M059J (cell line): ENCODE measurements around the gene RAF1. TPM values are rescaled to one million over a fixed set of nuclear protein-coding genes. Genes with fewer than 3 reads are reported as not detected.
"Not testable (repeated sequence)": the region's sequence is repeated elsewhere in the genome, so short reads cannot be mapped to it uniquely, and the experiment has no call there.

ENCODE experiments used
- DNase-seq: peaks from one replicate; pipeline ENCODE4 v3.0.0-alpha.2; 2012; ENCODE audit warnings: low read depth
- total RNA-seq: library from RNA; depleted of rRNA; stranded (reverse); fragments of >200 nt; shearing (Covaris generic); gene quantifications from 2 replicates; pipeline ENCODE4 v1.2.3, GENCODE V29; 2014; rRNA removed

Gene RAF1
- total RNA-seq = 78.0 and 106 TPM in 2 replicates

DNA sequence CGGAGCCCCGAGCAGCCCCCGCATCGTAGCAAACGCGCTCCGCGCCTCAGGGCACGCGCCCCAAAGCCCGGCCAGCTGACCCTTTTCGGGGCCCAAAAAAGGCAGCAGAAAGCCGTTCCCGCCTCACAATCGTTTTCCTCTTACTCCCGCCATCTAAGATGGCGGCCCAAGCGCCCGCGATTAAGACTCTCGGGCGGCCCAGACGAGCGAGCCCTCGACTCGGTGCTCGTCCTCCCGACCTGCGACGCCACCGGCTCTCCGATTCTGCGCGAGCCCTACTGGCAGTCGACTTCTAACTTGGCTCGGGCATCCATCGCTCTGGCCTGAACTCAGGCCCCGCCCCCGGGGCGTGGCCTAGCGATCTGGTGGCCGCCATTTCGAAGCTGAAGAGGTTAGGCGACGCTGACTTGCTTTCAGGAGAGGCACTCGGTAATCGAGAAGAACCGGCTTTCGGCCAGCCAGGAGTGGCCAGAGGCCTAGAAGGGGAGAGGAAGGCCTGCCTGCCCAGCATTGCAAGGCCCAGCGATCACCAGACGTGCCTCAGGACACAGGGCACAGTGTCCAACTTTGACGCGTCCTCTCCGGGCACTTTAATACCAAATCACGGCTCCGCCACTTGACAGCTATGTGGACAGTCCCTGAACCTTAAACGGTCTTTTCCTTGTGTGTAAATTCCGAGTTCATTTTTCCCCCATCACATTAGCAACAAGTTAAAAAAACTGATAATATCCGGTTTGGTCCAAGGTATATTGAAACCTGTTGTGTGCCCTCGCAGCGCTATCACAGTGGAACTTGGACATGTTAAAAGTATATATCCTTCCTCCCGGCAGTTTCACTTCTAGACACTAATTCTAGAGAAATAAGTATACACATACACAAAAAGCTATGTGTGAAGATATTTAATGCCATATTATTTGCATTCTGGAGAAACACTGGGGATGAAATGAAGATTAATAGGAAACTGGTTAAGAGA is at the start of gene RAF1:
RAF1 (minus strand) TSS at position 182 of the 973 bp plus-strand sequence. CDS start 45,396 bp downstream, outside the sequence.
- DNase-seq = peak; percentile 95

- DNase-seq = no peak
Observed at GRCh38 chr3:12710062-12710461, 46.1 kb upstream of the RAF1 start.

GRCh38 chr3:12709334-12709733 is 45.4 kb upstream of the RAF1 start:
- no peak for DNase-seq

- peak; percentile 93 for DNase-seq
Observed at GRCh38 chr3:12708584-12709192, 44.8 kb upstream of the RAF1 start.

- no peak for DNase-seq
Observed at GRCh38 chr3:12707449-12707848, 43.5 kb upstream of the RAF1 start.

DNA sequence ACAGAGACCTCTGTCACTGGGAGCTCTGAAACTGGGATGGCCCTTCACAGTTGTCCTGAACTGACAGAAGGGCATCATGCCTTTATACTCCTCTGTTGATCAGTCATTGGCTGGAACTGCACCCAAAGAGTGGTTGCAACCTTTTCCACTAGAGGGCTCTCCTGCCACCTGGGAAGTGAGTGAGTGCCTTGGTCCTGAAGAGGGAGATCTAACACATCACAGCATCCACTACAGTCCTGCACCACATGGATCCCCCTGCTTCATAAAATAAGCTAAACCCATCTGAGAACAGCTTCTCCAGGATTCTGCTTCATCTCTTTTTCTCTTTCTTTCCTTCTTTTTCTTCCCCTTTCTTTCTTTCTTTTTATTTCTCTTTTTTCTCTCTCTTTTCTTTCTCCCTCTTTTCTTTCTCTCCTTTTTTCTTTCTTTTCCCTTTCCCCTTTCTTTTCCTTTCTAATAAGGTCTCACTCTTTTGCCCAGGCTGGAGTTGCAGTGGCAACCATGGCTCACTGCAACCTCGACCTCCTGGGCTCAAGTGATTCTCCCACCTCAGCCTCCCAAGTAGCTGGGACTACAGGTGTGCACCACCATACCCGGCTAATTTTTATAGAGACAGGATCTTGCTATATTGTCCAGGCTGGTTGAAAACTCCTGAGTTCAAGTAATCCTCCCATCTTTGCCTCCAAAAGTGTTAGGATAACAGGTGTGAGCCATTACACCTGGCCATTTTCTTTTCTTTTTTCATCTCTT is 42.8 kb upstream of the RAF1 start:
- peak; percentile 75 for DNase-seq

GRCh38 chr3:12705981-12706380 is 42.1 kb upstream of the RAF1 start:
- peak; percentile 61 for DNase-seq

DNA sequence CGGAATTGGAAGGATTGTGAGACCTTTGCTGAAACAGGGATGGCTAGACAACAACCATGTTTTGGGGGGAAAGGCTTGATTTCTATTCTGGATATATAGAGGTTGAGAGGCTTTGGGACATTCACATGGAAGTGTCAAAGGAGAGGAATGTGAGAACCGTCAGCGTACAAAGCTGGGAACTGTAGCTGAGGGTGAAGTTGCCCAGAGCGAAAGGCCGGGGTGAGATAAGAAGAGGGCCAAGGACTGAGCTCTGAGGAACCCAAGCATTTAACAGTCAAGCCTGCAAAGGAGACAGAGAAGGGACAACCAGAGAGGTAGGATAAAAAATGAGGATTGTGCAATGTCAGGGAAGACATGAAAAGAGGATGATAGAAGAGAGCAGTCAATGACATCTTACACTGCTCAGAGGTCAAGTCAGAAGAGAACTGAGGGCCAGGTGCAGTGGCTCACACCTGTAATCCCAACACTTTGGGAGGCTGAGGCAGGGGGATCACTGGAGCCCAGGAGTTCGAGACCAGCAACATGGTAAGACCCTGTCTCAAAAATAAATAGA is 41.5 kb upstream of the RAF1 start:
- no peak for DNase-seq

DNA sequence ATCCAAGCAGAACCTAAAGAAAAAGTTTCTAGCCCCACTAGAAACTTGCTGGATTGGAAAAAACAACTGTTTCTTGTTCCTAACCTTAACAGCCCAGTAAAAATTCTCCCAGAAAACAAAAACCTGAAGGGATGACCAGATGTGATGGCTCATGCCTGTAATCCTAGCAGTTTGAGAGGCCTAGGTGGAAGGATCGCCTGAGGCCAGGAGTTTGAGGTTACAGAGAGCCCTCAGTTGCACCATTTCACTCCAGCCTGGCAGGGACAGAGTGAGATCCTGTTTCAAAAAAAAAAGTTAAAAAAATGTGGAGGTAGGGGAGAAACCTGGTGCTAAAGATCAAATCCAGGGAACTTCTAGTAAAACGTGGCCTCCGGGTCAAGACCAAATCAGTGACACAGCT is 38.6 kb upstream of the RAF1 start:
- DNase-seq = peak; percentile 25

- not testable (repeated sequence) for DNase-seq
Observed at GRCh38 chr3:12701601-12702000, 37.7 kb upstream of the RAF1 start.

GRCh38 chr3:12700800-12701199 is 36.9 kb upstream of the RAF1 start:
- no peak for DNase-seq

DNA sequence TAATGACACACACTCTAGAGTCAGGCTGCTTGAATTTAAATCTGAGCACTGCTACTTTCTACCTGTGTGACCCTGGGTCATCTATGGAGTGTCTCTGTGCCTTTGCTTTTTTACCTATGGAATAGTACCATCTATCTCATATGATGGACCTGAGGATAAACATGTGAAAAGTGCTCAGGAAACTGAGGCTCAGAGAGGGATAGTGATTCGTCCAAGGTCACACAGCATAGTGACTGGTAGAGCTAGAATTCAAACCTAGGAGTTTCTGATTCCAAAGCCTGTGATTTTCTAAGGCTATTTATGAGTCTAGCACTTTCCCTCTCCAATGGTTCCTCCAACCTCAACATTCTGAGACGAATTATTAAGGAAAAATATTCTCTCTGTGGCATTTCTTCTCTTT is 32.0 kb upstream of the RAF1 start:
- no peak for DNase-seq

GRCh38 chr3:12695112-12695511 is 31.2 kb upstream of the RAF1 start:
- DNase-seq = no peak

GRCh38 chr3:12692444-12692843 is 28.5 kb upstream of the RAF1 start:
- DNase-seq = no peak

GRCh38 chr3:12689997-12690711 is 26.2 kb upstream of the RAF1 start:
- DNase-seq = no peak

DNA sequence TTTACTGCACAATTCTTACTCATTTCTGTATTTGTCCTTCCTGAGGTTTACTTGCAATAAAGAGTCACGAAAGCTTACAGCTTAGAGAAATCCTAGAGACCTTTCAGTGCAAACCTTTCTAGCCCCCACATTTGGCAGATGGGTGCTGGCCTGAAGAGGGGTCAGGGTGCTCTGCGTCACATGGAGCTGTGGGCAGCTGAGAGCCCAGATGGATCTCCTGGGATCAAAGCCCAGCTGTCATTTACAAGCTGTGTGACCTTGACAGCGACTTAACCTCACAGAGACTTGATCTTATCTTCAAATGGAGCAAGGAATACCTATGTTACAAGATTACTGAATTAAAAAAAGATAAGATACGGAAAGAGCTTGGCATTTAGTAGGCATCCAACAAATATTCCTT is 24.0 kb upstream of the RAF1 start:
- no peak for DNase-seq

- no peak for DNase-seq
Observed at GRCh38 chr3:12686096-12686495, 22.2 kb upstream of the RAF1 start.

DNA sequence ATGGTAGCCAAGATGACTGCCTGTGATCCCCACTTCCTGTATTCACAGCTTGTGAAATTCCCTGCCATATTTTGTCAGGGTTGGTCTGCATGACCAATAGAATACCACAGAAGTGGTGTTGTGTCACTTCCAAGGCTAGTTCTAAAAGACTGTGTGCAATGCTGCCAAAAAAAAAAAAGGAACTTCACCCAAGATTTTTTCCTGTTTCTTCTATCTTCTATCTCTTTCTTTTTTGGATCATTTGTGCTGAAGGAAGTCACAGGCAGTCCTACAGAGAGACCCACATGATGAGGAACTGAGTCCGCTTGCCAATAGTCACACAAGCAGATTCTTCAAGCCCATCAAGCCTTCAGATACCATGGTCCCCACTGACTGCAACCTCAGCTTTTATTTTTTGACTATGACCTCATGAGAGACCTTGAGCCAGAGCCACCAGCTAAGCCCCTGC is 18.1 kb upstream of the RAF1 start:
- DNase-seq = peak; percentile 75

DNA sequence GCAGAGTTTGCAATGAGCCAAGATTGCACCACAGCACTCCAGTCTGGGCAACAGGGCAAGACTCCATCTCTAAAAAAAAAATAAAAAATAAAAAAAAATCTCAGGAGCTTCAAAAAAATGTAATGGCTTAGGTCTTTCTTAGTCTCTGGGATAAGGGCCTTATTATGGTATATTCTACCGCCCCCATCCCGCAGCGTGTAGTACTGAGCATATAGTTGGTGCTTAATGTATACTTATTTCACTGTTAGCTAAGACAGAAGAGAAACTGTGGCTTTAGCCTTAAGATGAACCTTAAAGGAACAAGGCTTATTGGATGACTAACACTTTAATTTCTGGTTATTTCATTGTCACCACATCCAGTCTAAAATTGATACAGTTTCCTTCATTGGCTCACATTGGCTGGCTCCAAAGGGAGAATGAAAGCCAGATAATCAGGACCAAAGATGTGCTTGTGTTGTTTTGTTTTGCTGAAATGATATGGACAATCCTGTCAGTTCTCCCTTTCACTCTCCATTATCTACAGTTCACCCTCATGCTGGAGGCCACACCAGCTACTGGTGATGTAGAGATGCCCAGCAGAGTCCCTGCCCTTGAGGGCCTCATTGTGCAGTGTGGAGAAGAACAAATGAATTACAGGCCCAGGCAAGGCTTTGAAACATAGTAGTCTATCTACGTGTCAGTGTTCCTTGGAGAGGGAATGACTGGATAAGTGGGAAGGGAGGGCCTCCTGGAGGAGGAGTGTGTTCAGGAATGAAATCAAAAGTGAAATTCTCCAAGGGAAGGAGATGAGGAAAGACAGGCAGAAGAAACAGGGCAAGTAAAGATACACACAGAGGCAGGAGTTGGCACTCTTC is 17.4 kb upstream of the RAF1 start:
- DNase-seq = peak; percentile 36

DNA sequence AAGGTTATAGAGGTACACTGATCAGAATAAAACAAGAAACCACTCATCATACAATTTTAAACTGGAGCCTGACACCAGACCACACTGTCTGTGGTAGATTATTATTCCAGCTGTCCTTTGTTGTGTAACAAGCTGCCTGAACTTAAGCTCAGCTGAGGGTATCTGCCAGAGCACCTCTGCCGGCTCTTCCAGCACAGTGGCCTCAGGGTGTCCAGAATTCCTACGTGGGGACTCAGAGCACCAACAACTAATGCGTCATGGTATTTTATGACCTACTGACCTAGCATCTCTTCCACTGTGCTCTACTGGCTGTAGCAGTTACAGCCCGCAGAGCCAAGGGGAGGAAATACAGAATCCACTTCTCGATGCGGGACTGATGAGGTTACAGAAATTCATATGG is 15.6 kb upstream of the RAF1 start:
- peak; percentile 97 for DNase-seq
